GM12874 (cell line): Measurements from ENCODE around the gene CHI3L2.

Experiments
- TF ChIP-seq, protein P1 (sequence below): IDR thresholded peaks from 2 replicates; pipeline ENCODE4 v1.5.1; 2011; ENCODE audit warnings: low read depth, mild to moderate bottlenecking, control low read depth, low read length, moderate library complexity; ENCODE audit not compliant: insufficient read depth

The CHI3L2 gene

DNA sequence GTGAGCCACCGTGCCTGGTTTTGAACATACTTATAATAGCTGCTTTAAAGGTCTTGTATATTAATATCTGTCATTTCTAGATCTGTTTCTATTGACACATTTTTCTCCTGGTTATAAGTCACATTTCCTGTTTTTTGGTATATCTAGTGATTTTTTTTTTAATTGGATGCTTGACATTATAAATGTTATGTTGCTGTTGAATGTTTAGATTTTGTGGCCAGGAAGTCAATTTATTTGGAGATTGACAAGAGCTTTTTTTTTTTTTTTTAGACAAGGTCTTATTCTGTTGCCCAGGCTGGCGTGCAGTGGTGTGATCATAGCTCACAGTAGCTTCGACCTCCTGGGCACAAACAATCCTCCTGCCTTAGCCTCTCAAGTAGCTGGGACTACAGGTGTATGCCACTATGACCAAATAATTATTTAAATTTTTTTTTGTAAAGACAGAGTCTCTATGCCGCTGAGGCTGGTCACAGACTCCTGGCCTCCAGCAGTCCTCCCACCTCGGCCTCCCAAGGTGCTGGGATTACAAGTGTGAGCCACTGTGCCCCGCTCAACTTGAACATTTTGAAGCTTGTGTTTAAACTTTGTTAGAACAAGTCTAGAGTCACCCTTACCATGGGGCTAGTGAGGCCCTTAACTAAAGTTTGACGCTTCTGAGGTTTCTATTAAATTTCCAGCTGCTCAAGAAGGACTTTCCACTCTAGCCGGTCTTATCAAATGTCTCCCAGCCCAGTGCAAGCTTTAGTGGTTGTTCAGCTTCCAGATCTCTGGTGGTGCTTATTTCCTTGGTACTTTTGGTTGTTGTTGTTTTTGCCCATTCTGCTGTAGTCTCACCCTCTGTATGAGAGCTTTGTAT lies 8.6 kb upstream of the CHI3L2 start:
- TF ChIP-seq, protein P1, sequence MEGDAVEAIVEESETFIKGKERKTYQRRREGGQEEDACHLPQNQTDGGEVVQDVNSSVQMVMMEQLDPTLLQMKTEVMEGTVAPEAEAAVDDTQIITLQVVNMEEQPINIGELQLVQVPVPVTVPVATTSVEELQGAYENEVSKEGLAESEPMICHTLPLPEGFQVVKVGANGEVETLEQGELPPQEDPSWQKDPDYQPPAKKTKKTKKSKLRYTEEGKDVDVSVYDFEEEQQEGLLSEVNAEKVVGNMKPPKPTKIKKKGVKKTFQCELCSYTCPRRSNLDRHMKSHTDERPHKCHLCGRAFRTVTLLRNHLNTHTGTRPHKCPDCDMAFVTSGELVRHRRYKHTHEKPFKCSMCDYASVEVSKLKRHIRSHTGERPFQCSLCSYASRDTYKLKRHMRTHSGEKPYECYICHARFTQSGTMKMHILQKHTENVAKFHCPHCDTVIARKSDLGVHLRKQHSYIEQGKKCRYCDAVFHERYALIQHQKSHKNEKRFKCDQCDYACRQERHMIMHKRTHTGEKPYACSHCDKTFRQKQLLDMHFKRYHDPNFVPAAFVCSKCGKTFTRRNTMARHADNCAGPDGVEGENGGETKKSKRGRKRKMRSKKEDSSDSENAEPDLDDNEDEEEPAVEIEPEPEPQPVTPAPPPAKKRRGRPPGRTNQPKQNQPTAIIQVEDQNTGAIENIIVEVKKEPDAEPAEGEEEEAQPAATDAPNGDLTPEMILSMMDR: no peak

DNA sequence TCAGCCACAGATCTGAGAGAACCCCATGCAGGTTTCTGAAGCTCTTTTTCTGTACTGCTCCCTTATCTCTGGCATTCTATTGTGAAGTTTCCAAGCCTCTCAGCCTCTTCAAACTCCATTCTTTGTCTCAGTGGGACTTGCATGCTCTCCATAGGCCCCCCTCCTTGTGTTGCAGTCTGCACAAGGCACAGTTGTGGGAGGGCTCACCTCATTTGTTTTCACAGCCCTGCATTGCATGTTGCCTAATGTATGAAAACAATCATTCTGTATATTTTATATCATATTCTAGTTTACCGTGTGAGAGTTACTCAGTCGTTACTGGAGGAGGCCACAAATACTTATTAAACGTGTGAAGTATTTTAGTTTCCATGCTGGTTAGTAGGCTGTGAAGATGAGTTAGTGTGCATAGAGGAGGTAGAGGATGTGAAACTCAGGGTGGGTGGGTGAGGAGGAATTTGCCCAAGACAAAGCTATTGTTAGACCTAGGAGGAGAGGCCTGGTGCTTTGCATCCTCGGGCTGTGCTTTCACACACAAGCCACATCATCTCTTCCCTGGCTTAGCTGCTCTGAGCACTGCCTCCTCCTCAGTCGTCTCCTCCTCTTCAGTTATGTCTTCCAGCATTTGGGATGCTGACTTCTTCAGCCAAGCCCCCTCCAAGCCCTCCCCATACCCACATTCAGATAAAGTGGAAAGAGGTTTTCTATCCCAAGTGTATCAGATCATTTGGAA lies 7.8 kb upstream of the CHI3L2 start:
- TF ChIP-seq, protein P1: no peak

DNA sequence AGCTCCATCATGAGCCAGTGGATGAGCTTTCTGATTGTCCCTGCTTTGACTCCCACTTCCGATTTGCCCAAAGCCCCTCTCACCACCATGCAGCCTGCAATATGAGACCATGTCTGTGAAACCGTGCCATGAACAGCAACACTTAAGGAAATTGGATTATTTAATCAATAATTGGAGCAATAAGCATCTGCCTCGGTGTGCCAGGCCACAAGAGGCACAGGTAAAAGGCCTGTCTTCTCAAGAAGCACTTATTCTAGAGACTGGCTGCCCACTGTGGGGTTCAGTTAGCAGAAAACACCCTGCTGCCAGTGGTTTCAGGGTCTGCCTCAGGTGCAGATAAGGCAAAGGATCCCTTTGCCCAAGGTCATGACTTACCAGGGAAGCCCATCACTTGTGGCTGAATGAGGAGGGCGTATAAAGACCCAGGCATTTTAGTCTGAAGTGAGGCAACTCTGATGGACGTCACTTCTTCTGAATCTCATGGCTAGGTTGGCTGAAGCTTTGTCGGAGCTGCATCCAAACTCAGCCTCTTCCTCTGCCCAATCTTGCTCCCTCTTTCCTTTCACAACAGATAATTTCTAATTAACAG lies 7.1 kb upstream of the CHI3L2 start:
- TF ChIP-seq, protein P1: no peak

- TF ChIP-seq, protein P1: no peak
Measured at GRCh38 chr1:111221276-111221632, 6.3 kb upstream of the CHI3L2 start.

GRCh38 chr1:111221633-111222291 lies 5.8 kb upstream of the CHI3L2 start:
- TF ChIP-seq, protein P1: 0 out of 2 replicates have a peak, but pooled peaks have one; percentile 3

DNA sequence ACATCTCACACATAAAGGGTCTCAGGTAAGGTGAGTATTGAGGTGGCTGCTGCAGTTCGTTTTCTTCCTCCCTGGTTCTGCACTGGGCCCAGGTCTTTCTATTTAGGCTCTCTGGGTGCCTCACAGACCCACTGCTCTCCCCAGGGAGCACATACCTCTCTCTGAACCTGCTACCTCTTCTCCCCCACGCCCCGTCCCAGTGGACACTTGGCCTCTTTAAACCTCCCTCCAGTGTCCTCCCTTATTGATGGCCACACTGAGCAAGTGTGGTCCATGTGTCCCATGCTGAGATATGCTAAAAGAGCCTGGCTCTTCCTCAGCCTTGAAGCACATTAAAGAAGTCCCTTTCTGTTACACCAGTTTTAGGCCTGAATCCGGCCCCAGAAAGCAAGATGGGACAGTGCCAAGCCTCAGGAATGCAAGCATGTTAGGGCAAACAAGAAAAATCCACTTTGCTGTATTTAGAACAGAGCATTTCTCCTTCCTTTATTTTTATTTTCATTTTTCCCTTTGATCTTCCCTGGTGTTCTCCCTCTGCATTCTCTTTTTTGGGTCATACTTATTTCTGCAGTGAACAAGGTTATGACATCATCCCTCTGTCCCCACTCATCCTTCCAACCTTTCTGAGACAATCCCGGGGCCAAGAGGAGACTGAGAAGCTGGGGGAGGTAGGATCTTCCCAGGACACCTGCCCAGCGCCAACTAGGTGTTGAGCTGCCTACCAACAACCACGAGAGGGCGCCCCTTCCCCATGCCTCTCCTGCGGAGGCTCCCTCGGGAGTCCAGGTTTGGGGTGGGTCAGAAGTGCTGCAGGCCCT lies 5.0 kb upstream of the CHI3L2 start:
- TF ChIP-seq, protein P1: peak; percentile 90
